IMR-90 (cell line): Measurements from ENCODE around the gene ZNF565. TPM values are rescaled to one million over a fixed set of nuclear protein-coding genes. Genes with fewer than 3 reads are reported as not detected.
A peak's percentile ranks its signal among the peaks of the same experiment; 100 is the strongest.

ENCODE experiments used
- ATAC-seq: fragments of 200-7000 bp; cut with Tn5 transposase; 2 replicates; pipeline ENCODE4 v1.9.1; 2020; ENCODE audit warnings: low read depth, mild to moderate bottlenecking, moderate library complexity
- BruUV-seq: library from RNA; stranded (reverse); fragments of 400-500 nt; replicated peaks from 2 replicates; lab custom pipeline; 2021; lab: Mats Ljungman, UMichigan
- CTCF ChIA-PET: fragments of 300-600 bp; formaldehyde crosslinking; extraction: SDS; loops from one replicate; lab custom pipeline; 2021; ENCODE audit warnings: antibody characterized with exemption; lab: Yijun Ruan, JAX
- POLR2A ChIA-PET: fragments of 300-600 bp; sonication (Branson Sonifier 250); formaldehyde crosslinking; loops from one replicate; lab custom pipeline; 2022; ENCODE audit warnings: antibody characterized with exemption; ENCODE audit not compliant: unreplicated experiment; lab: Charles Lee
- DNase-seq: peaks from one replicate; pipeline ENCODE4 v3.0.0; 2013
- H2AFZ ChIP-seq: replicated peaks from 2 replicates; pipeline ENCODE3; 2013; ENCODE audit warnings: low read length, mild to moderate bottlenecking; ENCODE audit not compliant: poor library complexity
- H2AK5ac ChIP-seq: 2 replicates; pipeline ENCODE4 v1.6.1; 2013; ENCODE audit warnings: low read depth, low read length, inconsistent platforms
- H2AK9ac ChIP-seq: replicated peaks from 2 replicates; pipeline ENCODE3; 2013; ENCODE audit warnings: mild to moderate bottlenecking, low read depth, low read length, moderate library complexity; ENCODE audit not compliant: poor library complexity
- H2BK120ac ChIP-seq: 2 replicates; pipeline ENCODE4 v1.6.1; 2013; ENCODE audit warnings: low read depth, low read length, inconsistent platforms
- H2BK15ac ChIP-seq: 3 replicates; pipeline ENCODE4 v1.6.1; 2013; ENCODE audit warnings: low read depth, low read length, inconsistent platforms
- H2BK20ac ChIP-seq: 2 replicates; pipeline ENCODE4 v1.6.1; 2013; ENCODE audit warnings: low read depth, mild to moderate bottlenecking, inconsistent platforms, low read length, moderate library complexity
- H2BK5ac ChIP-seq: 2 replicates; pipeline ENCODE4 v1.6.1; 2013; ENCODE audit warnings: mild to moderate bottlenecking, low read depth, low read length, inconsistent platforms; ENCODE audit not compliant: poor library complexity, severe bottlenecking
- H3K14ac ChIP-seq: replicated peaks from 2 replicates; pipeline ENCODE4 v1.6.1; 2013; ENCODE audit warnings: low read depth, low read length, inconsistent platforms
- H3K18ac ChIP-seq: 2 replicates; pipeline ENCODE4 v1.6.1; 2013; ENCODE audit warnings: low read depth, low read length, control low read depth
- H3K23ac ChIP-seq: 2 replicates; pipeline ENCODE4 v1.6.1; 2013; ENCODE audit warnings: low read depth, low read length, inconsistent platforms
- H3K27ac ChIP-seq: 2 replicates; pipeline ENCODE4 v1.5.1; 2013; ENCODE audit warnings: mild to moderate bottlenecking, control low read depth, low read length; ENCODE audit not compliant: insufficient read depth
- H3K27me3 ChIP-seq: 2 replicates; pipeline ENCODE4 v1.6.1; 2013; ENCODE audit warnings: low read length; ENCODE audit not compliant: control insufficient read depth, insufficient read depth
- H3K36me3 ChIP-seq: 2 replicates; pipeline ENCODE4 v1.6.1; 2013; ENCODE audit warnings: low read length, mixed read lengths; ENCODE audit not compliant: control insufficient read depth, insufficient read depth
- H3K4ac ChIP-seq: 2 replicates; pipeline ENCODE4 v1.6.1; 2013; ENCODE audit warnings: low read depth, low read length, inconsistent platforms
- H3K4me1 ChIP-seq: 2 replicates; pipeline ENCODE4 v1.6.1; 2013; ENCODE audit warnings: low read length, mixed read lengths; ENCODE audit not compliant: control insufficient read depth, insufficient read depth
- H3K4me2 ChIP-seq: 2 replicates; pipeline ENCODE4 v1.6.1; 2013; ENCODE audit warnings: low read depth, mild to moderate bottlenecking, control low read depth, low read length, moderate library complexity
- H3K4me3 ChIP-seq: 2 replicates; pipeline ENCODE4 v1.5.1; 2013; ENCODE audit warnings: low read depth, mild to moderate bottlenecking, control low read depth, low read length, moderate library complexity; ENCODE audit not compliant: insufficient read depth
- H3K56ac ChIP-seq: 2 replicates; pipeline ENCODE4 v1.6.1; 2013; ENCODE audit warnings: low read length, inconsistent platforms; ENCODE audit not compliant: insufficient read depth; ENCODE audit errors: extremely low read depth
- H3K79me1 ChIP-seq, 2 experiments: 2 replicates each; pipeline ENCODE4 v1.6.1; 2013; ENCODE audit warnings: low read length in 2 of 2, inconsistent platforms in 1 of 2, low read depth in 1 of 2
- H3K9ac ChIP-seq: 2 replicates; pipeline ENCODE4 v1.6.1; 2013; ENCODE audit warnings: low read depth, low read length, control low read depth
- H3K9me1 ChIP-seq: 2 replicates; pipeline ENCODE4 v1.6.1; 2013; ENCODE audit warnings: low read length, inconsistent platforms; ENCODE audit not compliant: insufficient read depth
- H3K9me3 ChIP-seq: 2 replicates; pipeline ENCODE4 v1.6.1; 2013; ENCODE audit warnings: low read length; ENCODE audit not compliant: control insufficient read depth, insufficient read depth
- H4K20me1 ChIP-seq: 2 replicates; pipeline ENCODE4 v1.6.1; 2013; ENCODE audit warnings: low read length, inconsistent platforms; ENCODE audit not compliant: insufficient read depth
- H4K5ac ChIP-seq: 2 replicates; pipeline ENCODE4 v1.6.1; 2013; ENCODE audit warnings: mild to moderate bottlenecking, low read depth, low read length, control low read depth
- H4K8ac ChIP-seq, 2 experiments: 2 replicates each; pipeline ENCODE4 v1.6.1; 2013; ENCODE audit warnings: low read depth in 2 of 2, low read length in 2 of 2, control low read depth in 1 of 2, inconsistent platforms in 1 of 2
- H4K91ac ChIP-seq: 2 replicates; pipeline ENCODE4 v1.6.1; 2013; ENCODE audit warnings: low read depth, low read length, inconsistent platforms; ENCODE audit not compliant: insufficient read depth
- CEBPB ChIP-seq: IDR thresholded peaks from 2 replicates; pipeline ENCODE4 v1.6.1; 2012; ENCODE audit warnings: low read depth, low read length, improper control_type of control experiment
- CHD1 ChIP-seq: IDR thresholded peaks from 2 replicates; pipeline ENCODE4 v1.6.1; 2012; ENCODE audit warnings: low read depth, low read length, improper control_type of control experiment
- FOS ChIP-seq: fragments of 150-350 bp; IDR thresholded peaks from 2 replicates; pipeline ENCODE4 v1.6.1; 2016; ENCODE audit warnings: low read depth, low read length
- MAFK ChIP-seq: IDR thresholded peaks from 2 replicates; pipeline ENCODE4 v1.6.1; 2012; ENCODE audit warnings: low read depth, low read length, improper control_type of control experiment
- MXI1 ChIP-seq: IDR thresholded peaks from 2 replicates; pipeline ENCODE4 v1.6.1; 2012; ENCODE audit warnings: low read depth, mild to moderate bottlenecking, low read length, moderate library complexity, borderline replicate concordance
- POLR2A ChIP-seq: IDR thresholded peaks from 2 replicates; pipeline ENCODE4 v1.6.1; 2012; ENCODE audit warnings: mild to moderate bottlenecking, low read depth, low read length
- RCOR1 ChIP-seq: IDR thresholded peaks from 2 replicates; pipeline ENCODE4 v1.6.1; 2012; ENCODE audit warnings: mild to moderate bottlenecking, low read length, improper control_type of control experiment; ENCODE audit not compliant: insufficient replicate concordance
- USF2 ChIP-seq: fragments of 150-350 bp; IDR thresholded peaks from 2 replicates; pipeline ENCODE4 v1.6.1; 2017; ENCODE audit warnings: mild to moderate bottlenecking, antibody characterized with exemption, low read length, low read depth
- WGBS, 2 experiments: methylation state at CpG; one replicate each; pipeline versions ENCODE4 v1.1.5 to v1.1.7; 2013; ENCODE audit warnings: missing lambda C conversion rate in 2 of 2; ENCODE audit not compliant: insufficient read length in 1 of 2; ENCODE audit errors: extremely low coverage in 2 of 2; 5-methylcytosine and 5-hydroxymethylcytosine counted together
- dilution Hi-C: fragments of 300-500 bp; cut with HindIII; formaldehyde crosslinking; loops from one replicate; pipeline ENCODE4 v1.14.3; 2018; ENCODE audit warnings: low sequenced_read_pairs; ENCODE audit not compliant: unreplicated experiment
- in situ Hi-C: fragments of 300-500 bp; cut with MboI; formaldehyde crosslinking; loops from 3 replicates; pipeline ENCODE4 v1.14.3; 2019; ENCODE audit warnings: low sequenced_read_pairs, inconsistent platforms, mixed read lengths
- intact Hi-C: fragments of 100-400 bp; cut with micrococcal nuclease; formaldehyde crosslinking; loops from 2 replicates; pipeline ENCODE4 v1.10.0; 2022
- polyA plus RNA-seq, 3 experiments: library from polyadenylated mRNA; depleted of rRNA; stranded (reverse); fragments of >200 nt; gene quantifications; 2 replicates each; pipeline ENCODE4 v1.2.3, GENCODE V29; 2012; ENCODE audit warnings: low replicate concordance in 1 of 3
- total RNA-seq: library from RNA; depleted of rRNA; stranded (reverse); fragments of >200 nt; gene quantifications from 2 replicates; pipeline ENCODE4 v1.2.3, GENCODE V29; 2012

Gene ZNF565
- total and polyA plus RNA-seq, 2 of the 4 experiments (the other 2 are of a cell fraction), result 2.3 to 7.5 TPM

- Histone ChIP-seq H2BK120ac (peak overlapping the region; percentile 35), H3K9me3 (no peaks in the 10 kb centered on the region), H3K27ac (peak overlapping the region; percentile 91), H3K27me3 (no peaks in the 10 kb centered on the region), H4K5ac (peak overlapping the region; percentile 87), H3K79me1 (peaks cover 8 to 31% of the 10 kb centered on the region in 2 experiments), H2AK9ac (peak overlapping the region; percentile 100), H3K36me3 (peaks cover 2% of the 10 kb centered on the region; the same call in 1 of the 2 replicates), H3K18ac (peak overlapping the region; percentile 74), H4K8ac (peak overlapping the region; percentile 92 to 100), H3K4me1 (peaks cover 2% of the 10 kb centered on the region), H3K14ac (peak overlapping the region; percentile 99), H3K9ac (peak overlapping the region; percentile 99), H3K23ac (peak overlapping the region; percentile 98), H4K20me1 (peaks cover 14% of the 10 kb centered on the region), H2BK15ac (peak overlapping the region; percentile 3; the same call in 1 of the 3 replicates), H2BK5ac (peak overlapping the region; percentile 83), H2AK5ac (peak overlapping the region; percentile 100), H4K91ac (peak overlapping the region; percentile 98), H3K4ac (peak overlapping the region; percentile 99), H2AFZ (peak overlapping the region; percentile 95), H3K4me2 (peak overlapping the region; percentile 96), H3K4me3 (peak overlapping the region; percentile 67), H3K56ac (peak overlapping the region; percentile 99), H3K9me1 (peaks cover 5% of the 10 kb centered on the region), H2BK20ac (no peak overlapping the region)
- ATAC-seq (no peak), DNase-seq (peak; percentile 62)
- WGBS, 2 experiments, result 0% methylated on average over 3 of the region's 27 CpGs; no CpG with 5 or more reads in 1 of the 2 experiments
- ChIA-PET CTCF (interaction anchor here (0.5 to 0.7 kb wide), 2 partner anchors 191 to 391 kb away, joined by 4 to 6 read pairs; no protein-coding TSS in a partner anchor), POLR2A (no interaction called here)
- in situ Hi-C loops (loop anchor here (25.0 kb wide), 1 partner anchor 997 kb away; the partner anchor contains the start of genes ZNF383 and ZNF585B), intact Hi-C loops (loop anchor here (5.0 kb wide), 1 partner anchor 162 kb away; the partner anchor contains the start of gene ZFP14), dilution Hi-C loops (no loop called here)
- TF ChIP-seq USF2, result no peak
- no peak for TF ChIP-seq RCOR1
- TF ChIP-seq MAFK, result no peak
- TF ChIP-seq MXI1, result no peak
- TF ChIP-seq POLR2A, result peak; percentile 67
- TF ChIP-seq CHD1, result no peak
- no peak for TF ChIP-seq CEBPB
- TF ChIP-seq FOS, result no peak
- TSS peak; percentile 72 for BruUV-seq
Observed at GRCh38 chr19:36215276-36216123, 1.0 kb upstream of the ZNF565 start.
